MCF 10A (cell line): ENCODE results near the gene PALB2. TPM values are rescaled to one million over a fixed set of nuclear protein-coding genes. Genes with fewer than 3 reads are reported as not detected.

Experiments used
- BruUV-seq: library from RNA; stranded (reverse); fragments of 400-500 nt; replicated peaks from 2 replicates; lab custom pipeline; 2021; lab: Mats Ljungman, UMichigan
- CTCF ChIA-PET: fragments of 300-600 bp; sonication (Branson Sonifier 250); formaldehyde crosslinking; extraction: SDS; loops from one replicate; lab custom pipeline; 2021; ENCODE audit warnings: antibody characterized with exemption, inconsistent platforms; lab: Yijun Ruan, JAX
- POLR2A ChIA-PET: fragments of 300-600, 350-650 bp; sonication (Branson Sonifier 250); formaldehyde crosslinking; extraction: SDS; loops from one replicate; lab custom pipeline; 2020; ENCODE audit warnings: antibody characterized with exemption, inconsistent platforms; lab: Yijun Ruan, JAX
- DNase-seq: peaks from one replicate; pipeline ENCODE4 v3.0.0-alpha.2; 2018; ENCODE audit not compliant: unreplicated experiment
- H3K27ac Mint-ChIP-seq: one replicate; pipeline ENCODE4 v1.8.0; 2022; ENCODE audit warnings: mild to moderate bottlenecking, low read depth, mixed read lengths; ENCODE audit not compliant: unreplicated experiment
- H3K27me3 Mint-ChIP-seq: one replicate; pipeline ENCODE4 v1.8.0; 2022; ENCODE audit warnings: mixed read lengths; ENCODE audit not compliant: insufficient read depth, unreplicated experiment
- H3K36me3 Mint-ChIP-seq: one replicate; pipeline ENCODE4 v1.8.0; 2022; ENCODE audit warnings: mild to moderate bottlenecking, moderate library complexity, mixed read lengths; ENCODE audit not compliant: insufficient read depth, unreplicated experiment
- H3K4me1 Mint-ChIP-seq: one replicate; pipeline ENCODE4 v1.8.0; 2022; ENCODE audit warnings: mixed read lengths; ENCODE audit not compliant: insufficient read depth, unreplicated experiment
- H3K4me3 Mint-ChIP-seq: one replicate; pipeline ENCODE4 v1.8.0; 2022; ENCODE audit warnings: mild to moderate bottlenecking, moderate library complexity, mixed read lengths; ENCODE audit not compliant: unreplicated experiment
- H3K9me3 Mint-ChIP-seq: one replicate; pipeline ENCODE4 v1.8.0; 2022; ENCODE audit warnings: mixed read lengths; ENCODE audit not compliant: unreplicated experiment
- CTCF ChIP-seq: fragments of 200-600 bp; IDR thresholded peaks from one replicate; pipeline ENCODE4 v1.8.0; 2022; ENCODE audit warnings: antibody characterized with exemption, mild to moderate bottlenecking; ENCODE audit not compliant: unreplicated experiment
- intact Hi-C: fragments of 100-400 bp; cut with micrococcal nuclease; formaldehyde crosslinking; loops from 2 replicates; pipeline ENCODE4 v1.14.1; 2022
- total RNA-seq: library from RNA; stranded (reverse); gene quantifications from 2 replicates; pipeline ENCODE4 v1.2.3, GENCODE V29; 2022

The PALB2 gene
- total RNA-seq, 1 experiment from 2014 or later = 20.8 TPM

GRCh38 chr16:23683487-23683886 lies 42.4 kb upstream of the PALB2 start:
- Mint-ChIP-seq H3K36me3 (peaks cover 21% of the 10 kb centered on the region), H3K27me3 (no peaks in the 10 kb centered on the region), H3K27ac (no peak overlapping the region), H3K4me1 (peaks cover 19% of the 10 kb centered on the region), H3K4me3 (no peak overlapping the region), H3K9me3 (no peaks in the 10 kb centered on the region)
- BruUV-seq = no TSS peak
- POLR2A ChIA-PET = no interaction called here
- TF ChIP-seq CTCF = no peak
- no peak for DNase-seq
- CTCF ChIA-PET = interaction anchor here (1.1 to 1.7 kb wide), 2 partner anchors 44 to 354 kb away, joined by 3 to 4 read pairs; no protein-coding TSS in a partner anchor
- intact Hi-C loops = no loop called here

- POLR2A ChIA-PET = interaction anchor here (1.0 kb wide), 1 partner anchor 13 kb away, joined by 4 read pairs; no protein-coding TSS in a partner anchor
- BruUV-seq = no TSS peak
- peak; percentile 80 for DNase-seq
- Mint-ChIP-seq H3K27me3 (no peaks in the 10 kb centered on the region), H3K9me3 (no peaks in the 10 kb centered on the region), H3K36me3 (peaks cover 20% of the 10 kb centered on the region), H3K4me1 (peaks cover 19% of the 10 kb centered on the region), H3K4me3 (no peak overlapping the region), H3K27ac (no peak overlapping the region)
- intact Hi-C loops = no loop called here
- no peak for TF ChIP-seq CTCF
- CTCF ChIA-PET = no interaction called here
Measured at GRCh38 chr16:23682181-23682580, 41.1 kb upstream of the PALB2 start.

GRCh38 chr16:23679986-23680336 lies 38.9 kb upstream of the PALB2 start:
- ChIA-PET POLR2A (interaction anchor here (0.6 to 2.7 kb wide), 7 partner anchors 12 to 1036 kb away, joined by 3 to 13 read pairs (median 3); partner anchors contain the start of genes DCTN5 and PALB2), CTCF (interaction anchor here (0.5 to 4.2 kb wide), 10 partner anchors 10 to 835 kb away, joined by 3 to 32 read pairs (median 3); no protein-coding TSS in a partner anchor)
- intact Hi-C loops = loop anchor here (2.0 kb wide), 2 partner anchors 47 to 357 kb away; no protein-coding TSS in a partner anchor
- TF ChIP-seq CTCF = no peak
- peak; percentile 26 for DNase-seq
- no TSS peak for BruUV-seq
- peak overlapping the region; percentile 87 for H3K4me3 Mint-ChIP-seq
- H3K27ac Mint-ChIP-seq = peak overlapping the region; percentile 85
- no peaks in the 10 kb centered on the region for H3K9me3 Mint-ChIP-seq
- peaks cover 25% of the 10 kb centered on the region for H3K4me1 Mint-ChIP-seq
- H3K36me3 Mint-ChIP-seq = peaks cover 14% of the 10 kb centered on the region
- H3K27me3 Mint-ChIP-seq = no peaks in the 10 kb centered on the region

GRCh38 chr16:23679274-23679985 lies 38.3 kb upstream of the PALB2 start:
- intact Hi-C loops = loop anchor here (2.0 kb wide), 2 partner anchors 47 to 357 kb away; no protein-coding TSS in a partner anchor
- CTCF ChIA-PET = interaction anchor here (0.5 to 4.2 kb wide), 23 partner anchors 10 to 1215 kb away, joined by 3 to 32 read pairs (median 3); no protein-coding TSS in a partner anchor
- Mint-ChIP-seq H3K27me3 (no peaks in the 10 kb centered on the region), H3K36me3 (peaks cover 14% of the 10 kb centered on the region), H3K4me1 (peaks cover 25% of the 10 kb centered on the region), H3K4me3 (peak overlapping the region; percentile 87), H3K27ac (peak overlapping the region; percentile 85), H3K9me3 (no peaks in the 10 kb centered on the region)
- POLR2A ChIA-PET = interaction anchor here (0.6 to 2.7 kb wide), 5 partner anchors 12 to 1036 kb away, joined by 3 to 13 read pairs (median 3); partner anchors contain the start of genes DCTN5 and PALB2
- BruUV-seq = no TSS peak
- peak; percentile 49 for DNase-seq
- no peak for TF ChIP-seq CTCF
